Iris pigment epithelial cell (primary cell): ENCODE data around the gene MAS1L.
A peak's percentile ranks its signal among the peaks of the same experiment; 100 is the strongest.
"Not testable (repeated sequence)": the region's sequence is repeated elsewhere in the genome, so short reads cannot be mapped to it uniquely, and the experiment has no call there.

Experiments used
- DNase-seq: peaks from one replicate; pipeline ENCODE4 v3.0.0-alpha.2; 2011; ENCODE audit warnings: low read depth

The MAS1L gene

GRCh38 chr6:29479560-29479959 lies 8.2 kb downstream of the MAS1L start:
- DNase-seq = no peak

GRCh38 chr6:29478740-29479139 lies 9.0 kb downstream of the MAS1L start:
- DNase-seq = no peak

GRCh38 chr6:29477923-29478450 lies 9.8 kb downstream of the MAS1L start:
- no peak for DNase-seq

GRCh38 chr6:29474996-29475395 lies 12.8 kb downstream of the MAS1L start:
- no peak for DNase-seq

- DNase-seq = no peak
These were observed 21.5 kb downstream of the MAS1L start for GRCh38 chr6:29466241-29466640.

- no peak for DNase-seq
These were observed 22.0 kb downstream of the MAS1L start for GRCh38 chr6:29465801-29466200.

GRCh38 chr6:29465279-29465678 lies 22.5 kb downstream of the MAS1L start:
- no peak for DNase-seq

GRCh38 chr6:29462022-29462421 lies 25.7 kb downstream of the MAS1L start:
- no peak for DNase-seq

- no peak for DNase-seq
These were observed 26.5 kb downstream of the MAS1L start for GRCh38 chr6:29461021-29461814.

GRCh38 chr6:29456971-29457370 lies 30.8 kb downstream of the MAS1L start, which contains the start of the genes OR11A1 and OR2H1:
OR11A1 (minus strand) TSS chr6:29457071; CDS start chr6:29427641, 29,430 bp downstream.
OR2H1 (plus strand) TSS chr6:29457155; CDS start chr6:29461770, 4,615 bp downstream.
- DNase-seq = no peak

GRCh38 chr6:29451471-29452193 lies 36.1 kb downstream of the MAS1L start:
- peak; percentile 16 for DNase-seq

GRCh38 chr6:29447670-29448069 lies 40.1 kb downstream of the MAS1L start:
- peak; percentile 2 for DNase-seq

GRCh38 chr6:29444031-29444430 lies 43.7 kb downstream of the MAS1L start:
- not testable (repeated sequence) for DNase-seq

GRCh38 chr6:29442719-29443118 lies 45.0 kb downstream of the MAS1L start:
- peak; percentile 5 for DNase-seq

GRCh38 chr6:29439006-29439405 lies 48.8 kb downstream of the MAS1L start, which contains the start of gene OR10C1:
OR10C1 (plus strand) TSS chr6:29439306; CDS start chr6:29440016, 710 bp downstream.
- no peak for DNase-seq

- DNase-seq = not testable (repeated sequence)
These were observed 51.0 kb downstream of the MAS1L start for GRCh38 chr6:29436730-29437129.
